Activated gamma-delta T cell (primary cell): ENCODE data around the gene PCDHAC1.
"Not testable (repeated sequence)": the region's sequence is repeated elsewhere in the genome, so short reads cannot be mapped to it uniquely, and the experiment has no call there.

Experiments used
- DNase-seq: peaks from one replicate; lab custom pipeline; 2025; lab: John Stamatoyannopoulos, UW
- total RNA-seq, 2 donors: gene quantifications; one replicate each; lab custom pipeline; 2026; lab: John Stamatoyannopoulos, UW

The PCDHAC1 gene
- total RNA-seq: 0 reads per million in 2 donors

GRCh38 chr5:140925806-140926442 is at the start of gene PCDHAC1:
Gene PCDHAC1 (plus strand): TSS chr5:140926299. CDS start chr5:140926893, 594 bp downstream.
- no peak for DNase-seq

- DNase-seq: not testable (repeated sequence)
Measured at GRCh38 chr5:140876541-140877261, 49.4 kb upstream of the PCDHAC1 start.

- DNase-seq: no peak
Measured at GRCh38 chr5:140877262-140877581, 48.9 kb upstream of the PCDHAC1 start.

GRCh38 chr5:140881889-140882590 is 44.1 kb upstream of the PCDHAC1 start, which contains the start of gene PCDHA13:
Gene PCDHA13 (plus strand): TSS chr5:140882124. CDS start chr5:140882269, 145 bp downstream.
- no peak for DNase-seq

- no peak for DNase-seq
Measured at GRCh38 chr5:140882591-140882899, 43.6 kb upstream of the PCDHAC1 start.

GRCh38 chr5:140883373-140883772 is 42.7 kb upstream of the PCDHAC1 start:
- DNase-seq: no peak

GRCh38 chr5:140883927-140884697 is 42.0 kb upstream of the PCDHAC1 start:
- no peak for DNase-seq

GRCh38 chr5:140916325-140916724 is 9.8 kb upstream of the PCDHAC1 start:
- DNase-seq: no peak

- DNase-seq: no peak
Measured at GRCh38 chr5:140923601-140924000, 2.5 kb upstream of the PCDHAC1 start.

GRCh38 chr5:140926443-140927227 is 536 bp downstream of the PCDHAC1 start:
- DNase-seq: peak; percentile 9

- no peak for DNase-seq
Measured at GRCh38 chr5:140927228-140927573, 1.1 kb downstream of the PCDHAC1 start.

GRCh38 chr5:140934964-140935606 is 9.0 kb downstream of the PCDHAC1 start:
- DNase-seq: no peak

GRCh38 chr5:140946578-140946977 is 20.5 kb downstream of the PCDHAC1 start:
- no peak for DNase-seq

- no peak for DNase-seq
Measured at GRCh38 chr5:140951636-140952035, 25.5 kb downstream of the PCDHAC1 start.

- no peak for DNase-seq
Measured at GRCh38 chr5:140953234-140953633, 27.1 kb downstream of the PCDHAC1 start.

- DNase-seq: no peak
Measured at GRCh38 chr5:140962190-140962589, 36.1 kb downstream of the PCDHAC1 start.

GRCh38 chr5:140964356-140964755 is 38.3 kb downstream of the PCDHAC1 start:
- DNase-seq: no peak

GRCh38 chr5:140965905-140966292 is 39.8 kb downstream of the PCDHAC1 start:
- DNase-seq: no peak

GRCh38 chr5:140966293-140967225 is 40.5 kb downstream of the PCDHAC1 start, which contains the start of gene PCDHAC2:
Gene PCDHAC2 (plus strand): TSS chr5:140966476. CDS start chr5:140966767, 291 bp downstream.
- DNase-seq: no peak
